ENCODE data around the gene KRCC1.

The KRCC1 gene

DNA sequence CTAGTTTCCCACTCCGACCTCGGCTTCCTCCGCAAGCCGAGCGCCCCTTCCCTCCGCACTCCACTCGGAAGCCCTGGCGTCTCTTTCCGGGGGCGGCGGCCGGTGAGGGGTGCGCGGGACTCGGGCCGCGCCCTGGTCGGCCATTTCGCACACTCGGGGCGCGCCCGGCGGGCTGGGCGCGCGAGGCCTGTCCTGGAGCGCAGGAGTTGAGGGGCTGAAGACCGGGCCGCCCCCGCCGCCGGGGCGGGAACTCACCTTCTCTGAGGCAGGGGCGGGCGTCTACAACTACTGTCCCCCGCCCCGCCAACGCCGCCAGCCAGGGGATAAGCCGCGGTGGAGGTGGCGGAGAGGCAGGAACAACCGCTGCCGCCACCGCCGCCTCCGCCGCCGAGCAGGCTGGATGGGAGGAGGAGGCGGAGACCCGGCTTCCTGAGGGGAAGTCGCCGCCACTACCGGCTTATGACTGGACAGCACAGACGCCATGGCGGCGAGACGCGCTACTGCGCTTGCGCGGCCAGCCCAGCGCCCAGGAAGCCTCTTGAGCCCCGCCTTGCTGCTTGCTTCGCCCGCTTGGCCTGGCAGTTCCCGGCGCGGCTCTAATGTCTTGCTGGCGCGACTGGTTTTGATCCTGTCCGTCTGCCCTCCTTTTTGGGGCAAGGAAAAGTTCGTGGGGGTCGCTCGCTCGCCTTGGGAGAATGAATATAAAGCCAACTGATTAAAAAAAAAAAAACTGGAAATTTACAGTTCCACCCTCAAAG, at the start of gene KRCC1:
Gene KRCC1, minus strand, starts transcription at position 413 of the 758 bp plus-strand sequence. CDS start 27,220 bp downstream, outside the sequence.
- peak; percentile 98 for DNase-seq

DNA sequence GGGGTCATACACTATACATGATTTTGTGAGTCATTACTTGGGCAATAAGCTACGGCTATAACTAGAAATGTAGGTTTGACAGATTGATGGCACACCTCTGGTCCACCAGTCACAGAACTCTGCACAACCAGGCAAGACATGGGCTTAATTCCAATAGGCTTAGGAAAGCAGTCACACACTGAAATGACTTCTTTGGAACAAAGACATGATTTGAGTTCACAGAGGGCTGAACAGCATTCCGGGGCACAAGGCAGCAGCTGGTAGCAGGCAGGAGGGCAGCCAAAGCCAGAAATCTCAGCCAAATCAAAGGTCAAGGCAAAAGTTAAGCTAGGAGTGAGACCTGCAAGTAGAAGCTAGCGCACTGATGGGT, 44.9 kb upstream of the KRCC1 start:
- no peak for DNase-seq

DNA sequence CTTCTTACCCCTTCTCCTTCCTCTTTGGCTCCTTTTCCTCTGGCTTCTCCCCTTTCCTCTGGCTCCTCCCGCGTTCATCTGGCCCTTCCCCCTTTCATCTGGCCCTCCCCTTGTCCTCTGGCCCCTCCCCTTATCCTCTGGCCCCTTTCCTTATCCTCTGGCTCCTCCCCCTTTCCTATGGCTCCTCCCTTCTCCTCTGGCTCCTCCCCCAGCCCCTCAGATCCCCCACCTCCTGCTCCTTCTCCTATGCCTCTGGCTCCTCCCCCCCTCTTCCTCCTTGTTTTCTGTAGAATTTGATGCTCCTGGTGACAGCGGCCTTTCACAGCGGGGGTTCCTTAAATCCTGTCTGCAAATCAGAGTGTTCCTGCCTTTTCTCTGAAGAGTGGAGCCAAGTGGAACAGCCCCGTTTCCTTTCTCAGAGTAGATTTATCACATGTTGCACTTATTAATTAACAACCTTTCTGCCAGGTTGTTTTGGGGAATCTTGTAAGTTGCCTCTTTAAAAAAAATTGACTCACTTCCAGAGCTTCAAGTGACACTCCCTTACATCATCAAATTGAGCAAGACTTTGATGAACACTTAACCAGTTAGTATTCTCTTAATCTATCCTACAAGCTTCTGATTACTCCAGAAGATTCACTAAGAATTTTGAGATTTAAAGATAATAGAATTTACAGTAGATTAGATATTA, 44.4 kb upstream of the KRCC1 start:
- DNase-seq = peak; percentile 26 to 68 (median 66)

DNA sequence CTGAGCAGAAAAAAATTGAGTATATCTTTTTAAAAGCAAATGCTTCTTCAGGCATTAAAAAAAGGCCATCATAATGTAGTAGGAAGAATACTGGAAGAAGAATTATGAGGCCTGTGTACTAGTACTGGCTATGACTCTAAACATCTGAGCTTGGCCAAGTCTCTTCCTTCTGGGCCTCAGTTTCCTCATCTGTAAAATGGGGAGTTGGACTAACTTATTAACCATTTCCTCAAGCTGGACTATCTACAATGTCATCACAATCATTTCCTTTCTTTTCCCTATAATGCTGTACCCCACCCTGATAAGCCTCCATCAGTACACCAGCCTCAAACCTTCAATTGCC, 42.9 kb upstream of the KRCC1 start:
- no peak for DNase-seq

DNA sequence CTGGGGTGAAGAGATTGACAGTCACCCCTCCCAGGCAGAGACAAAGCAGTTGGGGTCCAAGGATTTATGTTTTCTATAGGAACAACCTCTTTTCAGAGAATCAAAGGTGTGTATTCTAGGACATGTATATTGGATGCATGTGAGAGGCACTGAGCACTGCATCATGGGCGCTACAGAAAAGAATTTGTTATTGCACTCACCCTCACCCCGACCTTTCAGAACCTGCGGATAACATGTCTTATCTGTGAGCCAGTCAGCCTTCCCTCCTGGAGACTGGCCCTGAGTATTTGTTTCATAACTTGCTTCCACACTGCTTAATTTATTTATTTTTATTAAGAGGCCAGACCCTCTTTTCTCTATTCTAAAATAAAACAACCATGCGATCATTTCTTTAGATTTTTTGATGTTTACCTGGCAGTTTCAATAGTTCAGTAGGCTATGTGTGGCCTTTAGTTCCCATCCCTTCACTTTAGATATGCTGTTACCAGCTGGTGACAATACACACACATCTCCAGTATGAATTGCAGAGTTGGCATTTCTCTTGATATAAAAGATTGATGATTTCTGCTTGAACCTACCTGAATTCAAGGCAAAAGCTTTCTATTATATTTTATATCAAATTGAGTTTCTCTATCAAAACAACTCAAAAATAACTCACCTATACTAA, 42.4 kb upstream of the KRCC1 start:
- DNase-seq = no peak

DNA sequence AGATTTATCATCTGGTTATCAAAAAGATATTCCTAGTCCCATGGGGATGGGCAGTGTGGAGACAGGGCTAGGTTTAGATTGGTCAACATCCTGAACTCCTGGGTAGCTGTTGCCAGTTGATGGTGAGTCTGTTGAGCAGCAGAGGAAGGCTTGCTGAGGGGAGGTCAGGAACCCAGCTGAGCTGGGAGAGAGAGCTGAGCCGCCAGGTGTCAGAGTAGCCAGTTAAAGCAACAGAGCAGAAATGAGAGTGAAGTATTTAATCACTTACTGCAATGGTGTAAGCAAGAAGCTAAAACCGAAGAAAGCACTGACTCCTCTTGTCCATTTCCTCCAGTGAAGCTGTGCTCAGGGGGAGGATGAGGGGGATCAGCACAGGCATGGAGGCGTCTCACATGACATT, 41.6 kb upstream of the KRCC1 start:
- no peak for DNase-seq

DNA sequence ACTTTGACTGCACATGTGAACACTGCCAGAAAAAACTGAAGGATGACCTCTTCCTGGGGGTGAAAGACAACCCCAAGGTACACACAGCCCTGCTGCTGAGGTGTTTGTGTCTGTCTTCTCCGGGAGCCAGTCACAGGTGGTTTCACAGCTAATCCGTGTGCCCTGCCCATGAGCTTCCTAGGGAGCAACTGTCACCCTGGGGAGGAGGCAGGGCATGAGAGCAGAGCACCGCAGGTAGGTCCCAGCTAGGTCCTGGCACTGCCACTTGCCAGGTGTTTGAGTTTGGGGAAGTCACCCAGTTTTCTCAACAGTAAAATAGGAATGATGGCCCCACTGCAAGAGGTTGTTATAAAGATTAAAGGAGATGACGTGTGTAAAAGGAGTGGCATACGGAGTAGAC, 41.1 kb upstream of the KRCC1 start:
- DNase-seq = no peak

DNA sequence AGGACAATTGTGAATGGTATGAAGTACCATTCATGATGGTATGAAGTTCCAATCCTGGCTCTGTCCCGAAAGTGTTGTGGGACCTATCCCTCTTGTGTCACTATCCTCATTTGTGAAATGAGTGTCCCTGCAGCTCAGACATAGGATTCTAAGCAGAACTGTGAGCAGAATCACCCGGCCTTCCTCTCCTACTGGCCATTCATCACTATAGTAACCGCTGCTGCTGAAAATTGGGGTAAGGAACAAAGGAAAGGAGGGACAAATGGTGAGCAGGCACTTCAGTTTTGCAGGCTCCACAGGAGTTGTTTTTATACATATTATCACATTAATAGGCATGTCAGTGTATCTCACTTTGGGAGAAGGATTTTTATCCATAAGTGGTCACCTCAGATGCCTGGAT, 39.4 kb upstream of the KRCC1 start:
- no peak for DNase-seq

DNA sequence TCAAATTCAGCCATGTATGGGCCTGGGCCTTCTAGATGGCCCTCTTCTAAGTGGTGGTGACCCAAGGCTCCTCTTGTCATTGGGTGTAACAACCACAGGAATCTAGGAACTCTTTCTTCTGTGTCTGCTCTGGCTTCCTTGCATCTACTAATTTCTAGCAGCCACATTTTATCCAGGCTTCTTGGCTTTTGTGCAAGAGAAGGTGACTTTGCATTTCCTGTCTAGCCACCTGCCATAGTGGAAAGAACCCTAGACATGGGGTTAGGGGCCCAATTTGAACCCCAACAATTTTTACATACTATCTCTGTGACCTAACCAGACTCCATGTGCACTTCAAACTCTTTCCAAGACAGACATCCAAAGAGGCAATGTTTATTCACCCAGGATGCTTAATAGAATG, 37.2 kb upstream of the KRCC1 start:
- DNase-seq = no peak

DNA sequence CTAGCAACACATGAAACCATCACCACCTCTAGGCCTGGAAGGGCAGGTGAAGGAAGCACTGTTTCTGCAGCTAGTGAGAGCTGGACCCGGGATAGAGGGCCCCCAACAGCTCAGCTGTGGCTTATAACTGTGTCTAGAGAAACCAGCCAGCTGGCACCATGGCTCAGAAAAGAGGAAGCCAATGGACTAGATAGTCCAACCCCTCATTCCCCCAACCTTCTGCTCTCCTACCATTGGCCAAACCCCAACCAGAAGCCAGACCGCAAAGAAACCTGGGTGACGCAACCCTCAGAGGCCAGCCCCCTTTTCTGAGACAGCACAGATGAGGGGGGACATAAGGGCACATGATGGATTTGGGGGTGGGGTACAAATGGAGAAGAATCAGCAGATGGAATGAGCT, 36.4 kb upstream of the KRCC1 start:
- peak in 2 of 3 donors; percentile 5 to 25 for DNase-seq

DNA sequence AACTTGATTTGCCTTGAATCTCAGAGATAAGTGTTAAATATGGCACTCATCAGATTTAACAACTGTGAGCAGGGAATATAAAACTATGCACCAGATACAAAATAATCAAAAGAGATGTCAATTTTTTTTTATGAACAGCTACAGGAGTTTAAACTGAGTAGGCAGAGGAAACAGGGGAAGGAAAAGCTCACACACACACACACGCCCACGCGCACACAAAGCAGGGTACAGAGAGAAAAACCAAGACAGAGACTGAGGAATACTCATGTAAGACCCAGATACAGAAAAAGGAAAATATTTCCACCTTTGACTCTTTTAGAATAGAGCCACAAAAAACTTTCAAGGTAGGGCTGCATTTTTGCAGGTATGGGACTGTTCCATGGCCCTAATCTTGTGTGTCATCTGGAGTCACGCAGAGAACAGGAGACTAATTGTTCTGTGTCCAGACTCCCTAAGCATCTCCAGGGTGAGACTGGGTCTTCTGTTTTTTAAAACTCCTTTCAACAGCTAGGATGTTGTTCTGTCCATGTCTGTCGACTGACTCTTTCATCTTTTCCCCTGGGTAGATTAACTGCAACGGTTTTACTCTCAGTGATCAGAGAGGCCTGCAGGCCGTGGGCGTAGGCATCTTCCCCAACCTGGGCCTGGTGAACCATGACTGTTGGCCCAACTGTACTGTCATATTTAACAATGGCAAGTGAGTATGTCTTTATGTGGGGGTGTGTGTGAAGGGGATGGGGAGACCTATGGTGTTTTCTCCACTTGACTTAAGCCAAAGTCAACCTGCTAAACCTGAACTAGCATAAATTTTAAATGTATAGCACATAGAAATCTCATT, 35.1 kb upstream of the KRCC1 start:
- DNase-seq = peak; percentile 46 to 69 (median 47)

DNA sequence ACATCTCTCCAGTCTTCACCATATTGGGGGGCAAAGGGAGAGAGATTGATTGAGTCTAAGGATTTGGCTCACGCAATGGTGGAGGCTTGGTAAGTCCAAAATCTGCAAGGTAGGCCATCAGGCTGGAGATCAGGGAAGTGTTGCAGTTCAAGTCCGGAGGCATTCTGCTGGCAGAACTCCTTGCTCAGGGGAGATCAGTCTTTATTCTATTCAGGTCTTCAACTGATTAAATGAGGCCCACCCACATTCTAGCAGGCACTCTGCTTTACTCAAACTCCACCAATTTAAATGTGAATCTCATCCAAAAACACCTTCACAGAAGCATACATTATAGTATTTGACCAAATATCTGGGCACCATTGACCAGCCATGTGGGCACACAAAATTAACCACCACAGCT, 33.4 kb upstream of the KRCC1 start:
- DNase-seq = no peak

DNA sequence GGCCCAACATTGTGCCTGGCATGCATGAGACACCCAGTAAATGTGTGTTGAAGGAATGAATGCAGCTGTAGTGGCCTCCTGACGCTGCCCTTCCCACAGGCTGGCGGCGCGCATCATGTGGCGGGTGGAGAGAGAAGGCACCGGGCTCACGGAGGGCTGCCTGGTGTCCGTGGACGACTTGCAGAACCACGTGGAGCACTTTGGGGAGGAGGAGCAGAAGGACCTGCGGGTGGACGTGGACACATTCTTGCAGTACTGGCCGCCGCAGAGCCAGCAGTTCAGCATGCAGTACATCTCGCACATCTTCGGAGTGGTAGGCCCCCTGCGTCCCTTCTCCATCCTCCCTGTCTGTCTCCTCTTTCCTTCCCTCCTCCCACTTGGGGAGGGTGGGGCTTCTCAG, 32.2 kb upstream of the KRCC1 start:
- no peak for DNase-seq

DNA sequence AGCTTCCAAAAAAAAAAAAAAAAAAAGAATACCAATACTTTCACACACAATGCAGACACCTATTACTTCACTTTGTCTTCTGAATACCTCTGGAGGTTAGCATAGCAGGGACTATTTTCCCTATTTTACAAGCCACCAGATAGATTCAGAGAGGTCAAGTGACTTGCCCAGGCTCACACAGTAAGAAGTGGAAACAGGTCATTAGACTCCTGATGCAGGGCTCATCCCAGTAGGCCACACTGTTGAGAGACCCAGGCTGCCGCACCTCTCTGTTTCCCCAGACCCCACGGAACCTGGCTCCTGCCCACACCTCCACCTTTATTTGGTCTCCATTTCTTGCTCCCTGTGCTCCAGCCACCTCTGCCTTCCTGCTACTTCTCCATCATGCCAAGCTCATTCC, 31.5 kb upstream of the KRCC1 start:
- no peak for DNase-seq

DNA sequence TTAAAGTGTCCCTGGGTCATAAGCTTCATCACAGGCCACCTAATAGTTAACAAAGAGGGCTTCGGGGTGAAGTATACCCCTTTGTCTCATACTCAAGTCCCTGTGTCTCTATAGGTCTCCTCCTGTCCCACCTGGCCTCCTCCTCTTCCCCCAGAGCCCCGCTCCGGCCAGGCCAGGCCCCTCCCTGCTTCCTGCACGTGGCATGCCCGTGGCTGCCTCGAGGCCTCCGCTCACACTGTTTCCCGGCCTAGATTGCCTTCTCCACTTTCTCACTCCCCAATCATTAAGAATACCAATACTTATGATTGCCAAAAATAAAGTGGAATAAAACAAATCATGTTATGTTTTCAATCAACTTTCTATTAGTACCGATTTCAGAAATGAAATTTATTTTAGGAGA, 30.8 kb upstream of the KRCC1 start:
- no peak for DNase-seq

DNA sequence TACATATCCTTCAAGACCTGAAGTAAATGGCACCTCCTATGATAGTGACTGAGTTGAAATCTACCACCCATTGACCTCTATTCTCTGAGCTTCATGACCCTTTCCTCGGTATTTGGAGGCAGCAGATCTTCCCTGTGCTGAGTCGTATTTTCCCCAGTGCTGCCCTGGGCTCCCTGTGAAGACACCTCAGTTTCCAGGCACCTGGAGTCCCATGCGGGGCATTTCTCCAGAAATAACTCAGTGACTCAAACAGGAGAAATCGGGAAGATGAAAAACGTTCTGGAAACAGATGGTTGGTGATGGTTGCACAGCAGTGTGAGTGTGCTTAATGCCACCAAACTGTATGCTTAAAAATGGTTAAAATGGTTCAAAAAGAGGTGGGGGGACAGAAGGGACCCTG, 30.0 kb upstream of the KRCC1 start:
- DNase-seq = no peak

DNA sequence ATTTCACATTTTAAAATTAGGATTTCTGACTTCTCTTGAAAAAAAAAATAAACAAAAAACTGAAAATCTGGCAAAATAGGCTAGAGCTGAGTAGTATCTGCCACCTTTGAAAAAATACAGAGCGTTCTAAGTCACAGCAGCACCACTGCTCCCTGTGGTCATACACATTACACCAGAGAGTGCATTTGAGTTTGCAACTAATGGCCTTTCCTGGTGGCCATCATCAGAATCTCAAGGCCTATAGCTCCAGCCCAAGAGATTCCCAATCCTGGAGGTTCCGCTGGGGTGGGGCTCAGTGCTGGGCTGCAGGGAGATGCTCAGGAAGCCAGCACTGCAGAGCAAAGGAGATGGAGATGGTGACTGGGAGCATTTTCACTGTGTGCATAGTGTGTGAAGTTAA, 29.5 kb upstream of the KRCC1 start:
- no peak for DNase-seq

DNA sequence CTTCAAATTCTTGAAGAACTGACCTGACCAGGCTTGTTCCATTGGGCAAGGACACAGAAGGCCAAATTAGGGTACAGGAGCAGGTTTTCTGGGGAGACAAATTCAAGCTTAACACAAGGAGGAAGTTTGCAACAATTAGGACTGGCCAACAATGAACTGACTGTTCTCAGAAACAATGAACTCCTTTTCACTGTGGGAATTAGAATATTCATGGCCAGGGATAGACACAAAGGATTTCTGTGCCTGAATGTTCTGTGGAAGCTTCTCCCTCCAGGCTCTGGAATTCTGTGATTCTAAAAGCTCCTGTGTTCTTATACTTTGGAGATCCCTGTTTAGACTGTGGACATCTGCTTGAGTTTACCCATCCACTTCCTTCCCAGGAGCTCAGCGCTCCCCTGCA, 27.2 kb upstream of the KRCC1 start:
- no peak for DNase-seq

DNA sequence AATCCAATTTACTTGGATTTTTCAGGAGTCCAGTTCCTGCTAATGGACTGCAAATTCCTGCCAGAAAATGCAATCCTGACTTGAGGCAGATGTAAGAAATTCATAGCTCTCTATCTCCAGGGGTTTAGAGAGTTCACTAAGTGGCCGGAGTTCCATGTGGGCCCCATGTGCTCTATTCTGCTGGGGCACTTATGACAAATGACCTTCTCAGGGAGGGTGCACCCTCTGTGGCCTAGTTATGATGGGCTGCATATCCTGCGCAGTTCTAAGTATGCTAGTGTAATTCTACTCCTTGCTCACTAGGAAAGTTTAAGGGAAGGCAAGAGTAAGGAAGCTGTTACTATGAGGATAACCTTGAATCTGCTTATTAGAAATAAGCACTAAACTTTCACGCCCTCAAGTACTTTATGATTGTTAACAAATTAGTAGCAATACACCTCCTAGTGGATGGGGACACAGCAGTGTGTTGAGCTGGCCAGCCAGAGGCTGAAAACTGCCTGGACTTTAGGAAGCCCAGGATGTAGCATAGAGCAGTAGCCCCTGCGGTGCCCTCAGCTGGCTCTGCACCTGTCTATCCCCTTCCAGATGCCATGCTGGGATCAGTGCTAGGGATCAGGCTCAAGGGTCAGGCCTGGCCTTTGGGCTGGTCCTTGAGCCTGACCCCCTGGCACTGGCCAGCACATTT, 26.5 kb upstream of the KRCC1 start:
- DNase-seq = no peak

DNA sequence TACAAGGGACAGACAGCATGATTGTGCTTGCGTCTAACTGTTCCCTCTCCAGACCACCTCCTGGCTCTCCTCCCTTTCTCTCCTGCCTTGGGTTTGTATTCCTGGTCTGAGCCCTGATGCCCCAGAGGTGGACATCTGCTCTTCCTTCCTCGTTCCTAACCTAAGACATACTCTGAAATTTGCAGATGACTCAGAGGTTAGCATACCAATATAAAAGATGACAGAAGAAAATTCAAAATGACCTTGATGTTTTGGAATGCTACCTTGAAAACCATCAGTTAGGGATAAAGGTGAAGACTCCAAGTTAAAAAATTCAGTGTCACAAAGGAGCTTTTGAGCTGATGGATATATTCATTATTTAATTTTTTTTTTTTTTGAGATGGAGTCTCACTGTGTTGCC, 25.0 kb upstream of the KRCC1 start:
- DNase-seq = no peak

DNA sequence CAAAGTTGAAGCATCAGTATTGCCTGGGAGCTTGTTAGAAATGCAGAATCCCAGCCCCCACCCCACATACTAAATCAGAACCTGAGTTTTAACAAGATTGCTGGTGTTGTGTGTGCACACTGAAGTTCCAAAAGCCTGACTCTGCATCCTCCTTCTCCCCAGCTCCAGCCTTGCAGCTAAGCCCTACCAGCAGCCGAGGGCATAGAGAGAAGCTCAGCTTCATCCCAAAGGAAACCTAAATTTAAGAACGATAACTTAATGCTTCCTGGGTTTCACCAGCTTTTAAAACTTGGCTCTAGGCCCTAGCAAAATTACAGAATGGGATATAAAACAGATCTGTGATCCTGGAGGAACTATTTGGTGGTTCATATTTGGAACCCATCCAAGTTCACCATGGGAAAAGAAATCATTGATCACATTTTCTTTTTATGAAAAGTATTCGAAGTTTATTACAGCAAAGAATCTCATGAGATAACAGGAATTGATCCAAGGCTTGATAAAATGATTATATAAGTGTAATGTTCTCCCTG, 23.1 kb upstream of the KRCC1 start:
- no peak for DNase-seq

DNA sequence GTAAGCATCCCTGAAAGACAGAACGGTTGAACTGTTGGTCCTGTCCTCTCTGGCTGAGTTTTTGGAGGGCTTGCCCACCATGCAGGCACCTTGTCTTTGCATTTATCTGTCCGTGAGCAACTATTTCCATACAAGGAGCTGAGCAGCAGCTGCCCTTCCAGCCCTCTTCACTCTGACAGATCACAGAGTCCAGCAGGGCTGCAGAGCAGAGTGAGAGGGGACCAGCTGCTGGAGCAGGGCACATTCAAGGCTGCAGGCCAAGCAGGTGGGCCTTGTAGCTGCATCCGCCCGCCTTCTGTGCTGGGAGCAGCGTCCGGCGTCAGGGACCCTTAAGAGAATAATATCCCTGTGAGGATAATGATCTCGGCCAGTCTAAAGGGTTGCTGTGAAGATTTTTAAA, 21.5 kb upstream of the KRCC1 start:
- DNase-seq = no peak

Measured in suppressor macrophage treated with lipopolysaccharide for 1 hour (primary cell).